ENCODE results near the gene LSM12. TPM values are rescaled to one million over a fixed set of nuclear protein-coding genes. Genes with fewer than 3 reads are reported as not detected.

LSM12 gene
- total and polyA plus RNA-seq, 2 of the 8 experiments (the other 6 are each of a cell fraction or from before 2014, with no cell fraction given): 69.8 to 142 TPM

- H3K23ac ChIP-seq (ENCODE audit: insufficient read length): no peak overlapping the region
- H3K4me3 ChIP-seq (ENCODE audit: extremely low read depth in 1 of 4, insufficient read depth in 2 of 4, low read depth in 3 of 4, low read length in 4 of 4): no peak overlapping the region
- H3K36me3 ChIP-seq (ENCODE audit: control insufficient read depth in 2 of 4, insufficient read depth in 4 of 4, low read length in 3 of 4): peaks cover 0 to 6% (median 2%) of the 10 kb centered on the region in 4 experiments; a peak in 6 of 8 replicates
- FAIRE-seq (no peak), DNase-seq (ENCODE audit: low read depth in 1 of 2, low spot score in 2 of 2) (no peak)
- no peak overlapping the region for H3K9ac ChIP-seq (replicated peaks in 1 of 4; ENCODE audit: extremely low read depth in 1 of 4, low read depth in 3 of 4, low read length in 3 of 4)
- H3K79me2 ChIP-seq (ENCODE audit: control insufficient read depth in 1 of 2, insufficient read depth in 2 of 2, low read length in 2 of 2): no peaks in the 10 kb centered on the region
- H2BK5ac ChIP-seq (ENCODE audit: low read depth, low read length): no peak overlapping the region
- peak overlapping the region; percentile 29; the same call in 1 of the 2 replicates for H4K8ac ChIP-seq (ENCODE audit: extremely low read depth, insufficient read depth, low read length)
- no peak overlapping the region for H3K4me2 ChIP-seq (ENCODE audit: insufficient read depth in 1 of 2, low read depth in 2 of 2, low read length in 2 of 2)
- H2BK20ac ChIP-seq (ENCODE audit: low read length): no peak overlapping the region
- H3K4me1 ChIP-seq (replicated peaks in 1 of 4; ENCODE audit: control insufficient read depth in 3 of 4, insufficient read depth in 4 of 4, low read length in 3 of 4): no peaks in the 10 kb centered on the region
- no peak overlapping the region for H3K14ac ChIP-seq (ENCODE audit: insufficient read length)
- H3K4ac ChIP-seq (replicated peaks; ENCODE audit: insufficient read length, low read depth, low read length): no peak overlapping the region
- CTCF ChIA-PET (ENCODE audit: partially characterized antibody): interaction anchor here (0.9 to 13.3 kb wide), 8 partner anchors 8 to 322 kb away, joined by 3 to 108 read pairs (median 7); partner anchors contain the start of gene GRN
- H3K27me3 ChIP-seq (replicated peaks in 1 of 4; ENCODE audit: control insufficient read depth in 3 of 4, extremely low read depth in 1 of 4, insufficient read depth in 3 of 4, low read length in 3 of 4): no peaks in the 10 kb centered on the region
- H3K27ac ChIP-seq (ENCODE audit: low read depth, low read length): no peak overlapping the region
- no peak overlapping the region for H4K91ac ChIP-seq (replicated peaks; ENCODE audit: insufficient read length, low read length)
- no peaks in the 10 kb centered on the region for H3K79me1 ChIP-seq (ENCODE audit: low read depth, low read length)
- no peak overlapping the region for H4K5ac ChIP-seq (ENCODE audit: insufficient read length, low read depth, low read length)
- 92% methylated on average over 22 of the region's 22 CpGs; no CpG with 5 or more reads in 1 of the 2 experiments for WGBS, 2 experiments (ENCODE audit: extremely low coverage in 1 of 2, insufficient coverage in 1 of 2, insufficient read length in 1 of 2, insufficient replicate concordance in 2 of 2, low coverage in 1 of 2, low lambda C conversion rate in 2 of 2, missing lambda C conversion rate in 1 of 2)
- no peak overlapping the region for H3K56ac ChIP-seq (replicated peaks; ENCODE audit: insufficient read length, low read depth, low read length)
- POLR2A ChIA-PET (ENCODE audit: partially characterized antibody): interaction anchor here (0.8 to 6.9 kb wide), 5 partner anchors 8 to 43 kb away, joined by 4 to 45 read pairs (median 6); partner anchors contain the start of genes LSM12 and TMEM101
- H2BK120ac ChIP-seq (replicated peaks; ENCODE audit: low read depth, low read length): no peak overlapping the region
- H2AFZ ChIP-seq (ENCODE audit: low read length): no peak overlapping the region
- TF ChIP-seq KDM5A (IDR thresholded peaks at IDR 0.05; ENCODE audit: low read length) (no peak), CREB1 (IDR thresholded peaks at IDR 0.05) (no peak), CTCF (IDR thresholded peaks at IDR 0.05; ENCODE audit: control extremely low read depth in 1 of 3, insufficient read depth in 1 of 3, low read depth in 1 of 3, low read length in 3 of 3) (no peak), BACH1 (IDR thresholded peaks at IDR 0.05; ENCODE audit: low read length) (no peak), BRCA1 (IDR thresholded peaks at IDR 0.05; ENCODE audit: low read depth, low read length) (no peak), RAD21 (IDR thresholded peaks at IDR 0.05 in 1 of 2, conservative IDR thresholded peaks at IDR 0.05 in 1 of 2; ENCODE audit: low read depth in 2 of 2, low read length in 2 of 2) (no peak), POLR2A (IDR thresholded peaks at IDR 0.05; ENCODE audit: control extremely low read depth in 1 of 2, low read depth in 2 of 2, low read length in 2 of 2) (no peak), TCF12 (IDR thresholded peaks at IDR 0.05; ENCODE audit: low read depth, low read length) (no peak), CHD2 (IDR thresholded peaks at IDR 0.05; ENCODE audit: low read length) (no peak), SP4 (IDR thresholded peaks at IDR 0.05; ENCODE audit: low read length) (no peak), CHD1 (IDR thresholded peaks at IDR 0.05; ENCODE audit: low read depth, low read length) (no peak)
- no peaks in the 10 kb centered on the region for H3K23me2 ChIP-seq (ENCODE audit: low read depth, low read length)
- no peak overlapping the region for H2BK15ac ChIP-seq (ENCODE audit: low read length)
- no peak overlapping the region for H2AK5ac ChIP-seq (ENCODE audit: low read depth, low read length)
- H3K18ac ChIP-seq (ENCODE audit: extremely low read depth, low read length): no peak overlapping the region
- peaks cover 0 to 2% of the 10 kb centered on the region in 2 experiments for H4K20me1 ChIP-seq (replicated peaks in 1 of 2; ENCODE audit: control insufficient read depth in 1 of 2, insufficient read depth in 2 of 2, low read length in 2 of 2)
- H3K9me3 ChIP-seq (ENCODE audit: insufficient read depth in 2 of 2, low read depth in 1 of 2, low read length in 1 of 2): no peaks in the 10 kb centered on the region
- no peak overlapping the region for H2BK12ac ChIP-seq (ENCODE audit: low read depth, low read length)
These were observed 42.8 kb downstream of the LSM12 start for GRCh38 chr17:44023545-44024270.

Measured in H1 (cell line).